ENCODE results near the gene C1QL4.
"Not testable (repeated sequence)": the region's sequence is repeated elsewhere in the genome, so short reads cannot be mapped to it uniquely, and the experiment has no call there.

Gene C1QL4

GRCh38 chr12:49336645-49337584 is at the start of gene C1QL4:
TSS of gene C1QL4 (minus strand) at chr12:49337188. CDS start at chr12:49336477, 711 bp downstream.
- peak; percentile 96 for DNase-seq (ENCODE audit: low spot score)

- DNase-seq (ENCODE audit: low spot score): not testable (repeated sequence)
These were observed 43.2 kb upstream of the C1QL4 start for GRCh38 chr12:49380184-49380583.

- no peak for DNase-seq (ENCODE audit: low spot score)
These were observed 40.4 kb upstream of the C1QL4 start for GRCh38 chr12:49377386-49377785.

- no peak for DNase-seq (ENCODE audit: low spot score)
These were observed 38.4 kb upstream of the C1QL4 start for GRCh38 chr12:49375406-49375805.

GRCh38 chr12:49370539-49370938 is 33.6 kb upstream of the C1QL4 start:
- DNase-seq (ENCODE audit: low spot score): no peak

GRCh38 chr12:49369411-49370145 is 32.6 kb upstream of the C1QL4 start:
- DNase-seq (ENCODE audit: low spot score): no peak

- no peak for DNase-seq (ENCODE audit: low spot score)
These were observed 31.2 kb upstream of the C1QL4 start for GRCh38 chr12:49368240-49368600.

GRCh38 chr12:49367381-49368239 is 30.6 kb upstream of the C1QL4 start, which contains the start of gene SPATS2:
TSS of gene SPATS2 (plus strand) at chr12:49367462. CDS start at chr12:49461013, 93,551 bp downstream.
- DNase-seq (ENCODE audit: low spot score): no peak

GRCh38 chr12:49366652-49367380 is 29.8 kb upstream of the C1QL4 start:
- DNase-seq (ENCODE audit: low spot score): peak; percentile 100

GRCh38 chr12:49366096-49366651 is 29.2 kb upstream of the C1QL4 start:
- DNase-seq (ENCODE audit: low spot score): no peak

GRCh38 chr12:49365542-49365941 is 28.6 kb upstream of the C1QL4 start:
- no peak for DNase-seq (ENCODE audit: low spot score)

GRCh38 chr12:49364989-49365388 is 28.0 kb upstream of the C1QL4 start:
- no peak for DNase-seq (ENCODE audit: low spot score)

- DNase-seq (ENCODE audit: low spot score): no peak
These were observed 25.1 kb upstream of the C1QL4 start for GRCh38 chr12:49362077-49362476.

- no peak for DNase-seq (ENCODE audit: low spot score)
These were observed 22.7 kb upstream of the C1QL4 start for GRCh38 chr12:49359671-49360070.

- DNase-seq (ENCODE audit: low spot score): peak; percentile 72
These were observed 21.6 kb upstream of the C1QL4 start for GRCh38 chr12:49358483-49359141.

- DNase-seq (ENCODE audit: low spot score): no peak
These were observed 20.2 kb upstream of the C1QL4 start for GRCh38 chr12:49357103-49357678.

GRCh38 chr12:49355913-49356312 is 18.9 kb upstream of the C1QL4 start:
- DNase-seq (ENCODE audit: low spot score): no peak

GRCh38 chr12:49352351-49352750 is 15.4 kb upstream of the C1QL4 start:
- no peak for DNase-seq (ENCODE audit: low spot score)

- DNase-seq (ENCODE audit: low spot score): no peak
These were observed 12.3 kb upstream of the C1QL4 start for GRCh38 chr12:49349266-49349665.

GRCh38 chr12:49348781-49349180 is 11.8 kb upstream of the C1QL4 start:
- DNase-seq (ENCODE audit: low spot score): no peak
